ENCODE data around the gene WBP2. TPM values are rescaled to one million over a fixed set of nuclear protein-coding genes. Genes with fewer than 3 reads are reported as not detected.

Gene WBP2
- polyA plus RNA-seq, 1 donor from 2014 or later: 21.7 TPM

DNA sequence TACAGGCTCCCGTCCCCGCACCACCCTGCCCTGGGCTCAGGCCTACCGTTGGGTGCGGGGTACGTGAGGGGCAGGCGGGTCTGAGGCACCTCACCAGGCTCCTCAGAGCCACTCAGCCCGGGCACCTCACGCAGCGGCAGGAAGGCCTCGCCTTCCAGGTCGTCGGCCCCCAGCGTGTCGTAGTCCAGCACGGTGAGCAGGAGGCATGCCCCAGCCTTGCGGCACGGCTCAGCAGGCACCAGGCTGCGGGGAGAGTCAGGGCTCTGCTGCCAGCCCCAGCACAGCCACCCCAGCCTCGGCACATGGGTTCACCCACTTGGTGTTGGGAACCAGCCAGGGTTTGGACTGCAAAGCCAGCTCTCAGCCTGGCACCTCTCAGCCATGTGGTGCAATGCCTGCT lies 26.4 kb downstream of the WBP2 start:
- no peak overlapping the region for H3K4me2 ChIP-seq (ENCODE audit: low read length)
- H3K36me3 ChIP-seq (ENCODE audit: insufficient read depth, low read length): no peaks in the 10 kb centered on the region
- no peak for TF ChIP-seq EZH2 (IDR thresholded peaks at IDR 0.05; ENCODE audit: borderline replicate concordance, insufficient read depth, low read length, poor library complexity, severe bottlenecking)
- H3K9me2 ChIP-seq (ENCODE audit: insufficient read depth, low read length): no peaks in the 10 kb centered on the region
- no peaks in the 10 kb centered on the region for H4K20me1 ChIP-seq (ENCODE audit: insufficient read depth)
- H3K9me3 ChIP-seq (ENCODE audit: low read length): no peaks in the 10 kb centered on the region
- no peak overlapping the region for H3K9ac ChIP-seq (ENCODE audit: low read length)
- H3K4me3 ChIP-seq (ENCODE audit: low read length): no peak overlapping the region
- no peak overlapping the region for H2AFZ ChIP-seq (ENCODE audit: low read depth, low read length)
- no peaks in the 10 kb centered on the region for H3K79me2 ChIP-seq (replicated peaks; ENCODE audit: insufficient read depth, low read length)
- no peaks in the 10 kb centered on the region for H3F3A ChIP-seq (ENCODE audit: insufficient read depth, low read length, poor library complexity, severe bottlenecking)
- no peaks in the 10 kb centered on the region for H3K27me3 ChIP-seq (ENCODE audit: insufficient read depth, low read depth, low read length)
- no peak overlapping the region for H3K27ac ChIP-seq (ENCODE audit: low read length)

DNA sequence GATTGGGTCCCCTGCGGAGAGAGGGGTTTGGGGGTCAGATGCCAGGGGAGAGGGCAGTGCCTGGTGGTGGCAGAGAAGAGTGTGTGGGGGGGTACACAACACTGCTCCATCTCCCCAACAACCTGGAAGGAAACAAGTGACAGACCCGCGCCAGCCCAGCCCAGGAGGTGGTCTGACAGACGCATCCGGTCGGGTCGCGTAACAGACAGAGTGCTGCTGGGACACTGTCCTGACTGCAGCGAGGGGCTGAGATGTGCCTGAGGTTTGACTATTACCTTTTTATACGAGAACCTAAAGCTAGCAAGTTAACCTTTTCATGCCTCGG lies 27.1 kb downstream of the WBP2 start:
- H3K9me3 ChIP-seq (ENCODE audit: low read length): no peaks in the 10 kb centered on the region
- H3K9ac ChIP-seq (ENCODE audit: low read length): no peak overlapping the region
- H3F3A ChIP-seq (ENCODE audit: insufficient read depth, low read length, poor library complexity, severe bottlenecking): no peaks in the 10 kb centered on the region
- TF ChIP-seq TAF1 (IDR thresholded peaks at IDR 0.05; ENCODE audit: low read depth): no peak
- TF ChIP-seq EP300 (conservative IDR thresholded peaks at IDR 0.05; ENCODE audit: poor library complexity, severe bottlenecking): no peak
- no peak for TF ChIP-seq RAD21 (conservative IDR thresholded peaks at IDR 0.05)
- no peak for TF ChIP-seq POLR2AphosphoS5 (IDR thresholded peaks at IDR 0.05)
- TF ChIP-seq, protein P1, sequence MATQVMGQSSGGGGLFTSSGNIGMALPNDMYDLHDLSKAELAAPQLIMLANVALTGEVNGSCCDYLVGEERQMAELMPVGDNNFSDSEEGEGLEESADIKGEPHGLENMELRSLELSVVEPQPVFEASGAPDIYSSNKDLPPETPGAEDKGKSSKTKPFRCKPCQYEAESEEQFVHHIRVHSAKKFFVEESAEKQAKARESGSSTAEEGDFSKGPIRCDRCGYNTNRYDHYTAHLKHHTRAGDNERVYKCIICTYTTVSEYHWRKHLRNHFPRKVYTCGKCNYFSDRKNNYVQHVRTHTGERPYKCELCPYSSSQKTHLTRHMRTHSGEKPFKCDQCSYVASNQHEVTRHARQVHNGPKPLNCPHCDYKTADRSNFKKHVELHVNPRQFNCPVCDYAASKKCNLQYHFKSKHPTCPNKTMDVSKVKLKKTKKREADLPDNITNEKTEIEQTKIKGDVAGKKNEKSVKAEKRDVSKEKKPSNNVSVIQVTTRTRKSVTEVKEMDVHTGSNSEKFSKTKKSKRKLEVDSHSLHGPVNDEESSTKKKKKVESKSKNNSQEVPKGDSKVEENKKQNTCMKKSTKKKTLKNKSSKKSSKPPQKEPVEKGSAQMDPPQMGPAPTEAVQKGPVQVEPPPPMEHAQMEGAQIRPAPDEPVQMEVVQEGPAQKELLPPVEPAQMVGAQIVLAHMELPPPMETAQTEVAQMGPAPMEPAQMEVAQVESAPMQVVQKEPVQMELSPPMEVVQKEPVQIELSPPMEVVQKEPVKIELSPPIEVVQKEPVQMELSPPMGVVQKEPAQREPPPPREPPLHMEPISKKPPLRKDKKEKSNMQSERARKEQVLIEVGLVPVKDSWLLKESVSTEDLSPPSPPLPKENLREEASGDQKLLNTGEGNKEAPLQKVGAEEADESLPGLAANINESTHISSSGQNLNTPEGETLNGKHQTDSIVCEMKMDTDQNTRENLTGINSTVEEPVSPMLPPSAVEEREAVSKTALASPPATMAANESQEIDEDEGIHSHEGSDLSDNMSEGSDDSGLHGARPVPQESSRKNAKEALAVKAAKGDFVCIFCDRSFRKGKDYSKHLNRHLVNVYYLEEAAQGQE (IDR thresholded peaks at IDR 0.05; ENCODE audit: borderline replicate concordance): no peak
- TF ChIP-seq, protein P2, sequence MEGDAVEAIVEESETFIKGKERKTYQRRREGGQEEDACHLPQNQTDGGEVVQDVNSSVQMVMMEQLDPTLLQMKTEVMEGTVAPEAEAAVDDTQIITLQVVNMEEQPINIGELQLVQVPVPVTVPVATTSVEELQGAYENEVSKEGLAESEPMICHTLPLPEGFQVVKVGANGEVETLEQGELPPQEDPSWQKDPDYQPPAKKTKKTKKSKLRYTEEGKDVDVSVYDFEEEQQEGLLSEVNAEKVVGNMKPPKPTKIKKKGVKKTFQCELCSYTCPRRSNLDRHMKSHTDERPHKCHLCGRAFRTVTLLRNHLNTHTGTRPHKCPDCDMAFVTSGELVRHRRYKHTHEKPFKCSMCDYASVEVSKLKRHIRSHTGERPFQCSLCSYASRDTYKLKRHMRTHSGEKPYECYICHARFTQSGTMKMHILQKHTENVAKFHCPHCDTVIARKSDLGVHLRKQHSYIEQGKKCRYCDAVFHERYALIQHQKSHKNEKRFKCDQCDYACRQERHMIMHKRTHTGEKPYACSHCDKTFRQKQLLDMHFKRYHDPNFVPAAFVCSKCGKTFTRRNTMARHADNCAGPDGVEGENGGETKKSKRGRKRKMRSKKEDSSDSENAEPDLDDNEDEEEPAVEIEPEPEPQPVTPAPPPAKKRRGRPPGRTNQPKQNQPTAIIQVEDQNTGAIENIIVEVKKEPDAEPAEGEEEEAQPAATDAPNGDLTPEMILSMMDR (IDR thresholded peaks at IDR 0.05; ENCODE audit: poor library complexity, severe bottlenecking): no peak
- TF ChIP-seq MXI1 (conservative IDR thresholded peaks at IDR 0.05; ENCODE audit: poor library complexity, severe bottlenecking): no peak
- no peak for TF ChIP-seq SMC3 (conservative IDR thresholded peaks at IDR 0.05; ENCODE audit: poor library complexity)
- TF ChIP-seq EZH2 (IDR thresholded peaks at IDR 0.05; ENCODE audit: borderline replicate concordance, insufficient read depth, low read length, poor library complexity, severe bottlenecking): no peak
- no peak overlapping the region for H3K27ac ChIP-seq (ENCODE audit: low read length)
- H3K36me3 ChIP-seq (ENCODE audit: insufficient read depth, low read length): no peaks in the 10 kb centered on the region
- no peaks in the 10 kb centered on the region for H3K27me3 ChIP-seq (ENCODE audit: insufficient read depth, low read depth, low read length)
- H3K79me2 ChIP-seq (replicated peaks; ENCODE audit: insufficient read depth, low read length): no peaks in the 10 kb centered on the region
- H4K20me1 ChIP-seq (ENCODE audit: insufficient read depth): no peaks in the 10 kb centered on the region
- H3K9me2 ChIP-seq (ENCODE audit: insufficient read depth, low read length): no peaks in the 10 kb centered on the region
- H3K4me2 ChIP-seq (ENCODE audit: low read length): no peak overlapping the region
- H2AFZ ChIP-seq (ENCODE audit: low read depth, low read length): no peak overlapping the region
- no peak overlapping the region for H3K4me3 ChIP-seq (ENCODE audit: low read length)
